Activated T-cell treated with anti-CD3 and anti-CD28 coated beads, Interleukin-2, amount 50 U/mL, for 24 hours (primary cell): Measurements from ENCODE around the gene HOXA9.
A peak's percentile ranks its signal among the peaks of the same experiment; 100 is the strongest.

Experiments used
- DNase-seq: peaks from one replicate; pipeline ENCODE4 v3.0.0-alpha.2; 2020
- H3K27ac Mint-ChIP-seq: 2 replicates; pipeline ENCODE4 v1.8.0; 2020; ENCODE audit warnings: mild to moderate bottlenecking, mixed read lengths
- H3K27me3 Mint-ChIP-seq: 2 replicates; pipeline ENCODE4 v1.8.0; 2020; ENCODE audit warnings: mixed read lengths
- H3K36me3 Mint-ChIP-seq: 2 replicates; pipeline ENCODE4 v1.8.0; 2020; ENCODE audit warnings: low read depth, mixed read lengths
- H3K4me1 Mint-ChIP-seq: 2 replicates; pipeline ENCODE4 v1.8.0; 2020; ENCODE audit warnings: low read depth, mixed read lengths
- H3K4me3 Mint-ChIP-seq: 2 replicates; pipeline ENCODE4 v1.8.0; 2020; ENCODE audit warnings: mild to moderate bottlenecking, moderate library complexity, mixed read lengths
- H3K9me3 Mint-ChIP-seq: 2 replicates; pipeline ENCODE4 v1.8.0; 2020; ENCODE audit warnings: mixed read lengths

The HOXA9 gene

DNA sequence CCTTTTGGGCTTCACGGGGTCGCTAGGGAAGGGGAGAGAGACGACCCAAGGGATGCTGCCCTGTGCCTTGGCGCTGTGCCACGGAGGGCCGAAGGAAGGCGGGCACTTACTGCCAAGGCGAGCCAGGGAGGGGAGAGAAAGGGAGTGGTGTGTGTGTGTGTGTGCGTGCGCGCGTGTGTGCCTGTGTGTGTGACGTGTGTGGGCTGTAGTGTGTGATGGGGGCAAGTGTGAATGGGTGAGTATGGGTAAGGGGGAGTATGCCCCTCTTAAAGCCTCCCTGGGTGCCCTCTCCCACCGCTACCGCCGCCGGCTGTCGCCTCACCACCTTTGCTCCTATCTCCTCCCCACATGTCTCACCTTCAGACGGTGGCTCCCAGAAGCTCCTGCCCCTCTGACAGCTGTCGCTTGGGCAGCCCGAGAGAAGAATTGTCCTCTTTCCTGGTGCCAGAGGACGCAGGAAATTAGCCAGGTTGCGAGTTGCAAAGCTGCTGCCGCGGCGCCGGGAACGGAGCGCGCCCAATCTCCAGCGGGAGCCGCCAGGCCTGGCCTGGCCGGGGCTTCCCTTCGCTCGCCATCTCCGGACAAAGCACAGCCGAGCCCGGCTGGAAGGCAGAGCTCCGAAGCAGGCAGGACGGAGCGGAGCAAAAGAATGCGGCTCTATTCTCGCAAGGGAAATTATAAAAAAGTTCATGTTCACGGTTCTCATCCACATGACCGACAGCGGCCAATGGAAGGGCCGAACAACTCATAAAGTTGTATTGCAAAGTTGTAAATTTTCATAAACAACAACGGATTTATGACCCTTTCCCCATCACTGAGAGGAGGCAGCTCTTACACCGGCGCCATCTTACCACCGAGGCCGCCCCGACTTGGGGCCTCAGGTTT lies 13.2 kb downstream of the HOXA9 start, which contains the start of gene HOXA3:
HOXA3 (minus strand) TSS at position 653 of the 885 bp plus-strand sequence. CDS start 41,943 bp downstream, outside the sequence.
- peaks cover 95% of the 10 kb centered on the region for H3K27me3 Mint-ChIP-seq
- no peaks in the 10 kb centered on the region for H3K9me3 Mint-ChIP-seq
- H3K27ac Mint-ChIP-seq: peak within 1 kb of the TSS; percentile 68
- H3K4me1 Mint-ChIP-seq: peaks cover 54% of the 10 kb centered on the region
- DNase-seq: peak; percentile 39
- no peaks in the 10 kb centered on the region for H3K36me3 Mint-ChIP-seq
- H3K4me3 Mint-ChIP-seq: peak within 1 kb of the TSS; percentile 62

DNA sequence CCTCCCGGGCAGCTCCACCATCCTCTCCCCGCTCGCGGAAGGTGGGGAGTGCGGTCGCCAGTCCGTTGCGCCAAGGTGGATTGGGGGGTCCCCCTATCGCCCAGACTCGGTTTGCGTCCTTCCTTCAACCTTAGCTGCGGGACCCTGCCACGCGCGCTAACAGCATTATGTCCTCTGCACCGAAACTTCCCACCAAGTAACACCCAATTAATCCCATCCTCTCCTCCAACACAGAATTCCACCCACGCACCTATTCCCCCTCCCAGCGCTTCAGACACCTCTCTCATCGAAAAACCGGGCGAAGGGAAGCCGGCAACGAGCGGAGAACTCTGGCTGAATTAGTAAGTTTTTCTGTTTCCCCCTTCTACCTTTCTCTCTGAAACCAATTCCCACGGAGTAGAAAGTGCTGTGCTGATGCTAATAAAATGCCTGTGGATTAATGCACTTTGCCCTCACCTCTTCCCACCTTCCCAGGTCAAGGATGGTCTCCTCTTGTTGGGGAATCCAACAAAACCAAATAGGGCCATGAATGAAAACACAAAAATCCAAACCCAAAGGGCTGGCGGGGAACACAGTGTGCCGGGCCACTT lies 13.9 kb downstream of the HOXA9 start:
- DNase-seq: peak; percentile 36
- Mint-ChIP-seq H3K4me3 (peak overlapping the region; percentile 62), H3K4me1 (peaks cover 50% of the 10 kb centered on the region), H3K27me3 (peaks cover 96% of the 10 kb centered on the region), H3K9me3 (no peaks in the 10 kb centered on the region), H3K36me3 (no peaks in the 10 kb centered on the region), H3K27ac (peak overlapping the region; percentile 68)

DNA sequence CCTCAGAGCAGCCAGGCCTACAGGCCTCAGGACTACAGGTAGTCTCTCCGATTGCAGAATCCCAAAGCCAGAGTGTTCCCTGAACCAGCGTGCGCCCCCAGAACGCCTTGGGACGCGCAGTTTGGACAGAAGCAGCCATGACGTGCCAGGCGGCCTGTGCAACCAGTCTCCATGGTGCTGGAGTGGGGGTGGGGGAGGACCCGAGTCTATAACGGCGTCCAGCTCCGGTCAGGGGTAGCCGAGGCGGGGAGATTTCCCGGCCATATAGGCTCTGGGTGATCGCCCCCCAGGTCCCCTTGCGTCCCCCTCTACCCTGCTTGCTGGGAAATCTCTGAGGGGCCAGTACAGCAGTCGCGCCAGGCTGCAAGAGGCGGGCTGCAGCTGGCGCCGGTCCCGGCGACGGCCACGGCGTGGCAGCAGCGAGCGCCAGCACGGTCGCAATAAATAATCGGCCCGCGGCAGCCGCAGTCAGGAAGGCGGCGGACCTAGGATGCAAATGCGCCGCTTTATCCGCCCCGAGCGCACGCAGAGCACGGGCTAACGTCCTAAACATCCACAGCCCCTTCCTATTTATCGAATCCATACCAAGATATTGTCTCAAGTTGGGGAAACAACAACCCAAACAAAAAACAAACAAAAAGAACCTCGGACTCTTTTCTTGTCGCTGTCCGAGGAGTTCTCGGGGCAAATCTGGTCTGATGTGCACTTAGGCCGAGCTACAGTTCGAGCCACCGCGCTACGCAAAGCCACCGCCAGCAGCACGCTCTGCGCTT lies 14.6 kb downstream of the HOXA9 start:
- Mint-ChIP-seq H3K4me3 (peak overlapping the region; percentile 62), H3K27me3 (peaks cover 97% of the 10 kb centered on the region), H3K9me3 (no peaks in the 10 kb centered on the region), H3K4me1 (peaks cover 45% of the 10 kb centered on the region), H3K27ac (peak overlapping the region; percentile 68), H3K36me3 (no peaks in the 10 kb centered on the region)
- peak; percentile 82 for DNase-seq

DNA sequence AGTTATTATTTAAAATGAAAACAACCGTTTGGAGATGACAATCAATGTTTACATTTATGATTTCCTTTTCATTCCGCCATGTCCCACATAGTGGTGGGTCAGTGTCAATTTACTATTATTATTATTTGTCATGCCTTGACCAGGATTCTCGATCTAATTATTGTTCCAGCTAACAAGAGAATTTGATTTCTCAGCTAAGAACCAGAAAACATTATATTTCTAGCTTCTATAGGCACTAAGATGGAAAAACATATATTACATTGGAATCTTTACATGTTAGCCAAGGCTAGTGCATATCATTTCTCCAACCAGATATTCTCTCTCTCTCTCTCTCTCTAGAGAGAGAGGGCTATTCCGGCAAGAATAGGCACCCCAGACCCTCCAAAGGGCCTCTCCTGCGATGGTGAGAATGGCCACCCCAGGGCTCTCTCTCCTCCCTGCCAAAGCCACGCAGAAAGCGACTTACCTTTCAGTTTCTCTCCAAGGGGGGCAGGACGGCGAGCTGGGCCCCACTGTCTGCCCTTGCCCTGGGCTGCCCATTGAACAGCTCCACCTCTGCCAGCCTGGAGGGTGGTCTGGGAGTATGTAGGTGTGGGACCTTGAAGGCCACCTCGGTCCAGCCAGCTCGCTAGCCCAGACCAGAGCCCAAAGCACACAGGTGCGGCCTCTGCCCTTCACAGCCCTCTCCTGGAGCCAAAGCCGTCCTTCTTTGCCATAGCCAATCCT lies 15.3 kb downstream of the HOXA9 start:
- no peak for DNase-seq
- H3K9me3 Mint-ChIP-seq: no peaks in the 10 kb centered on the region

DNA sequence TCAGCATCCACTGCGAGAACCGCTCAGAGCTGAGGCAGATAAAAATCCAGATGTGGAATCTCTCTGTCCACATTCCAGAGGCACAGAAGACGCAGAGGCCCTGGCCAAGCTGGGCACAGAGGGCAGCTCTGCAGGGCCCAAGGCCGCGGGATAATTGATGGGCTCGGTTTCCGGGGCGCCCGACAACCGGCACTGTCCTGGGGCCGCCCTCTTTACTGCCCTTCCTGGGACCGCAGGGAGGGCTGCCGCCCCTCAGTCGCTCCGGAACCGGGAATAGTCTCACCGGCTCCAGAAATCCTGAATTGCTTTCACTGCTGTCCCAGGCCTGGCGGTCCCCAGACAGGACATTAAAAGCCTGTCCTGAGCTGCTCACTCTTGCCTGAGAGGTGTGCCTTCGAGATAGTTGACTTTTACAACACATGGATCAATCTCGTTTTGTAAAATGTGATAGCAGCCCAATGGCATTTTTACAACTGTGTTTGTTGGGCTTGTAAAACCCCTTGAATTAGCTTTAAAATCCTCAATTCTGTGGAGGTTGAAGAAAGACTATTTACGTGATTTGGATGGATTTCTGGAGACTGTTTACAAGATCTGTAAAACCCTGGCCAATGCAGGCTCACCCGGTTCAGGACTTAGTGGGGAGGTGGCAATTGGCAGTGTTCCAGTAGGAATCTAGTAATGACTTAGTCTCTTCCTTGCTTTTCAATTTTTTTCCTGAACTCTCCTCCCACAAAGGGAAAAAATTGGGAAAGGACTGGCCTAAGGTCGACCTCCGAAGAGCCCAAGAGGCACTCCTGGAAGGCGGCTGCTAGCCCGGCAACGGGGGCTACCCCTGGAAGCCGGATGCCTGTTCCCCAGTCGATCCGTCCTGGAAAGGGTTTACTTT lies 16.3 kb downstream of the HOXA9 start:
- Mint-ChIP-seq H3K36me3 (no peaks in the 10 kb centered on the region), H3K9me3 (no peaks in the 10 kb centered on the region), H3K27me3 (peaks cover 96% of the 10 kb centered on the region), H3K4me1 (peaks cover 30% of the 10 kb centered on the region), H3K4me3 (no peak overlapping the region), H3K27ac (no peak overlapping the region)
- DNase-seq: peak; percentile 30

More for the DNA sequence above, 15.3 kb downstream of the HOXA9 start:
- Mint-ChIP-seq H3K4me3 (peak overlapping the region; percentile 62), H3K36me3 (no peaks in the 10 kb centered on the region), H3K27me3 (peaks cover 97% of the 10 kb centered on the region), H3K27ac (no peak overlapping the region), H3K4me1 (peaks cover 38% of the 10 kb centered on the region)

DNA sequence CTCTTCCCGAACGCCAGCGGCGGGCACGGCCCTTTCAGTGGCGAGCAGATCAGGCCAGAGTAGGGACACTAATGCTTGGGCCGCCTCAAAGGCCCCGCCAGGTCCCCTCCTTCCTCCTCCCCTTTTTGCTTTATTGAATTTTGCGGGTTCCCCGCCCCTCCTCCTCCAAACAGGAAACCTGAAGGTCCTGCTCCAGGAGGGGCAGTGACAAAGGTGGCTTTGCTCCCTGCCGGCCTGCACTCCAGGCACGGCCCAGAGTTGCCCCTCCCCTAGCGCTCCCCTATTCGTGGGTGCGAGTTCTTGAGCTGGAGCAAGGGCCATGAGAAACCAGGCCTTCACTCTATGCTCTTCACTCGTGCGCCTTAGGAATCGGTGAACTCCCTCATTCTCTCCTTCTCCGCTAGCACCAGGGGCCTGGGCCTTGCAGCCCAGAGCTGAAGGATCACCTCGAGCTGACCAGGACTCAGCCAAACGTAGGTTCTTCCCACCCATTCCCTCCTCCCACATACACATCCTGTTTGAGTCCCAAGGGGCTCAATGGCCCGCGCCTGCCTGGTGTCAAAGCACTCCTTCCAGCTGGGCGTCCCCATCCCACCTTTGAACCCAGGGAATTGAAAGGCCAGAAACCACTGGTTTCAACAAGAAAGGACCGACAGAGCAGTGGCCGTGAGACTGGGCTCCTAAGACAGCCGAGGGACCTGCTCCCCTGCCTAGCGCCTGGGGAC lies 17.1 kb downstream of the HOXA9 start:
- Mint-ChIP-seq H3K4me1 (peaks cover 30% of the 10 kb centered on the region), H3K9me3 (no peaks in the 10 kb centered on the region), H3K4me3 (peak overlapping the region; percentile 56), H3K36me3 (no peaks in the 10 kb centered on the region), H3K27ac (no peak overlapping the region), H3K27me3 (peaks cover 89% of the 10 kb centered on the region)
- no peak for DNase-seq

DNA sequence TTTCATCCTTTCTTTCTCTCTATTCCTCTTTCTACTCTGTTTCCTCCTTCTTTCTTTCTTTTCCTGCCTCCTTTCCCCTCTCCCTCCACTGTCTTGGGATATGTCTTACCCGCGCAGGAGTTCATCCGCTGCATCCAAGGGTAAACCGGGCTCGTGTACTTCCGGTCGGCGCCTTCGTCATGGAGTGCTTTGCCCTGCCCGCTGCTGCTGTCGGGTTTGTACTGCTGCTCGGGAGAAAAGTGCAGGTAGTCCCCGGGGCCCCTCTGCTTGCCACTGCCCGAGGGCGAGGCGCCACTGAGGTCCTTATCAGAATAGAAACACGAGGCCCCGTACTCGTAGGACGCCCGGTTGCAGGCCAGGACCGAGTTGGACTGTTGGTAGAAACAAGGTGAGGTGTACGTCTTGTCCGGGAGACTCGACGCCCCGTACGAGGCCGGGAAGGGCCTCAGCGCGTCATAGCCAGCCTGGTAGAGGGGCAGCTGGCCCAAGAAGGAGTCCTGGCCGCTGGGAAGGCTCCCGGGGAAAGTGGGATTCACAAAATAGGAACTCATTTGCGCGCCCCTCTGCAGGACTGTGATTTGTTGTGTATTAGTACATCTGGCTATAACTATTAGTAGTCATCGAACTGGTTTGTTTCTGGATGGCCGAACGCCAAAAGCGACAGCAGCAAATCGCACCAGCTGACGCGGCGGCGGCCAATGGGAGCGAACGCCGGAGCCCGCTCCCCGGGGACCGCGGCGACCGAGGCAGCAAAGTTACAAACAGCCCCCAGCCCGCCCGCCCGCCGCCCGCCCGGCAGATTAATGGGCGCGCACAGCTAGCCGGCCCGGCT lies 17.9 kb downstream of the HOXA9 start, which contains the start of gene HOXA6:
HOXA6 (minus strand) TSS at position 576 of the 832 bp plus-strand sequence; CDS start at position 551, 25 bp downstream.
- Mint-ChIP-seq H3K27me3 (peaks cover 90% of the 10 kb centered on the region), H3K9me3 (no peaks in the 10 kb centered on the region), H3K4me3 (peak within 1 kb of the TSS; percentile 56), H3K27ac (no peak within 1 kb of the TSS), H3K4me1 (peaks cover 28% of the 10 kb centered on the region), H3K36me3 (no peaks in the 10 kb centered on the region)
- no peak for DNase-seq

DNA sequence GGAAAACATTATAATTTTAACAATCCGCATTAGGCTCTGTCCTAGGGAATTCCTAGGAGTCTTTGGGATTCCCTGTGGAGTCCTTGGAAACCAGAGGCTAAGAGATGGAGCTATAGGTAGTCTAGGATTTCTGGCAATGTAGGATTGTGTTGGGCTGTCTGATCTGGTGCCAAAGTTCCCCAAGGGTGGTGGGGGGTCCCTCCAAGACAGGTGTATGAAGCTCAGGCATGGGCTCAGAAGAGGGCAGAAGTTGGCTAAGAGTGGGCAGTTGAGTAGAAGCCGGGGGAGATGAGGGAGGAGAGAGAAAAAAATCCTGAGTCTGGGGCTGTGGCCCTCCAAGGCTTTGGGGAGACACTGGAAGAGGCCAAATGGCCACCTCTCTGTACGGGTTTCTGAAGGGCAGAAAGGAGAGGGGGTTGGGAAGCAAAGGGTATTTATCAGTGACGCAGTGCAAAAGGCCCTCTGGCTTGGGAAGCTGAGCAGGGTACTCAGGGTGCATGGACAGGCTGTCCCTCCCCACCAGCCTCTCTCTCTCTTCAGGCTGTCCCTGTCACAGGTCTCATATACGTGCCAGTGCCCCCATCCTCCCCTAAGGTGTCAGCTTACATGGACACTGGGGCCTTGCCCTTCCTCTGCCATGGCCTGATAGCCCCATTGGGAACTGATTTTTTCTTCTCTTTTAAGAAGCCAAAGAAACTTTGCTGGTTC lies 18.7 kb downstream of the HOXA9 start:
- no peak overlapping the region for H3K4me3 Mint-ChIP-seq
- DNase-seq: no peak
- no peaks in the 10 kb centered on the region for H3K36me3 Mint-ChIP-seq
- H3K9me3 Mint-ChIP-seq: no peaks in the 10 kb centered on the region
- no peak overlapping the region for H3K27ac Mint-ChIP-seq
- H3K27me3 Mint-ChIP-seq: peaks cover 88% of the 10 kb centered on the region
- peaks cover 22% of the 10 kb centered on the region for H3K4me1 Mint-ChIP-seq

DNA sequence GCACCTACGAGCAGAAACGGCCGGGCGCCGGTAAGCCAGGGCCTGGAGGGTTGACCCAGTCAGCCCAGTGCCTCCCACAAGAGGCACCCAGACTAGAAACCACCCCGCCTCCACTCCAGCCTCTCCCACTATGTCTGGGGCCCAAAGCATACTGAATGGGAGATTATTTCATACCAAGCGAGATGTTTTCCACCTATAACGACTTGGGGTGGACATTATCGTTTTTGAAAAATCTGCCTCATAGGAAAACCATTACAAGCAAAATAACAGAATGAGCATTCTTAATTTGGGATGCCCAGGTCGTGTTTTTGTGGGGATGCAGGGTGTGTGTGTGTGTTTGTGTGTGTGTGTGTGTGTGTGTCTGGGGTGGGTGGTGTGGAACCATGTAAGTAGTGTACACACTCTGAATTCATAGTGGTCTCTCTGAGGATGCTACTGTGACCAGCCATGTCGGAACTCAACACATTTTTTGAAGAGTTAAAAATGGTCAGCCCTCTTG lies 19.4 kb downstream of the HOXA9 start:
- no peaks in the 10 kb centered on the region for H3K9me3 Mint-ChIP-seq
- DNase-seq: no peak
- H3K27ac Mint-ChIP-seq: no peak overlapping the region
- no peak overlapping the region for H3K4me3 Mint-ChIP-seq
- peaks cover 15% of the 10 kb centered on the region for H3K4me1 Mint-ChIP-seq
- H3K36me3 Mint-ChIP-seq: no peaks in the 10 kb centered on the region
- peaks cover 88% of the 10 kb centered on the region for H3K27me3 Mint-ChIP-seq

DNA sequence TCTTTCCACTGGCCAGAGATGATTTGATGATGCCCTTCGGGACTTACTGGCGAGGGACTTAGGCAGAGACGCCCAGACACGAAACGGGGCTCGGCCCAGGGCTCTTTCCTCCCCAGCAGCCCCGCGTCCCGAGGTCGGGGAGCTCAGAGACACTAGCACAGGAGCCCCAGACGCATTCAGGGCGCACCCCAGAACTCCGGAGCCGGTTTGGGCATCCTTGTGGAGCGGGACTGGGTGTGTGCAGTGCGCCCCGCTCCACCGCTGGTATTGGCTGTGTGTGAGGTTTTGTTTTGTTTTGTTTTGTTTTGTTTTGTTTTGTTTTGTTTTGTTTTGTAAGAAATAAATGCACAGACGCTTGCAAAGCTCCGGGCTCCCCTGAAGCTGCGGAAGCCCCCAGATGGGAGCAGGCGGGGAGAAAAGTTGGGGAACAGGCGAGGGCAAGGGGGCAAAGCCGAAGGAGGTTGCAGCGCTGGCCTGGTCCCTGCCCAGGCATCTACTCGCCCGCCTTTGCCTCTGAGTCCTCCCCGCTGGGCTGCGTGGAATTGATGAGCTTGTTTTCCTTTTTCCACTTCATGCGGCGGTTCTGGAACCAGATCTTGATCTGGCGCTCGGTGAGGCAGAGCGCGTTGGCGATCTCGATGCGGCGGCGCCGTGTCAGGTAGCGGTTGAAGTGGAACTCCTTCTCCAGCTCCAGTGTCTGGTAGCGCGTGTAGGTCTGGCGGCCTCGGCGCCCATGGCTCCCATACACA lies 20.0 kb downstream of the HOXA9 start:
- H3K4me1 Mint-ChIP-seq: peaks cover 10% of the 10 kb centered on the region
- H3K4me3 Mint-ChIP-seq: no peak overlapping the region
- H3K9me3 Mint-ChIP-seq: no peaks in the 10 kb centered on the region
- H3K27ac Mint-ChIP-seq: no peak overlapping the region
- DNase-seq: no peak
- H3K27me3 Mint-ChIP-seq: peaks cover 81% of the 10 kb centered on the region
- H3K36me3 Mint-ChIP-seq: no peaks in the 10 kb centered on the region

DNA sequence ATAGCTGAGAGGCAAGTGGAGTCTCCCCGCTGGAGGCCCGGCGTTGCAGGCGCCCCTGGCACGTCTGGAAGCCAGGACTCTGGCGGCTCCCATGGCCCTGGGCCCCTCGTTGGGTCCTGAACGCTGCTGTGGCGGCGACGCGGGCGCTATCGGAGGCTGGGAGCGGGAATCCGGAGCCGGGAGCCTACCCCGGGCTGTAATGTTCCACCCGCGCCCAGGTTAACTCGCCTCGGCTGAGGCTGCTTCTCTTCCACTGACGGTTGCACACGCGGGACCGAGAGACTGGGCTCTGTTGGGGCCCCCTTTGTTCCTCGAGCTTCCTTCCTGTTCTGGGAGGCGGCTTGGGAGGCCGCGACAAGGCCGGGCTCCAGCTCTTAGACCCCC lies 20.6 kb downstream of the HOXA9 start:
- DNase-seq: no peak
- H3K36me3 Mint-ChIP-seq: no peaks in the 10 kb centered on the region
- peaks cover 8% of the 10 kb centered on the region for H3K4me1 Mint-ChIP-seq
- no peaks in the 10 kb centered on the region for H3K9me3 Mint-ChIP-seq
- H3K4me3 Mint-ChIP-seq: no peak overlapping the region
- no peak overlapping the region for H3K27ac Mint-ChIP-seq
- H3K27me3 Mint-ChIP-seq: peaks cover 76% of the 10 kb centered on the region
